Smooth muscle cell (in vitro differentiated cells): ENCODE measurements around the gene MKKS. TPM values are rescaled to one million over a fixed set of nuclear protein-coding genes. Genes with fewer than 3 reads are reported as not detected.
A peak's percentile ranks its signal among the peaks of the same experiment; 100 is the strongest.

ENCODE experiments used
- DNase-seq: peaks from one replicate; lab custom pipeline; 2025; ENCODE audit not compliant: unreplicated experiment; lab: John Stamatoyannopoulos, UW
- H2AFZ ChIP-seq: fragments of 200-600 bp; sonication (generic); 2 replicates; pipeline ENCODE4 v1.6.0; 2016; ENCODE audit warnings: antibody characterized with exemption, low read depth, mild to moderate bottlenecking
- H3F3A ChIP-seq: fragments of 200-600 bp; sonication (generic); 2 replicates; pipeline ENCODE4 v1.6.0; 2017; ENCODE audit warnings: antibody characterized with exemption, low read depth
- H3K27ac ChIP-seq: fragments of 200-600 bp; sonication (generic); 2 replicates; pipeline ENCODE4 v1.5.1; 2016; ENCODE audit warnings: low read depth, mild to moderate bottlenecking
- H3K27me3 ChIP-seq: fragments of 200-600 bp; sonication (generic); 2 replicates; pipeline ENCODE4 v1.6.1; 2016; ENCODE audit warnings: low read depth, mild to moderate bottlenecking
- H3K36me3 ChIP-seq: fragments of 200-600 bp; sonication (generic); 2 replicates; pipeline ENCODE4 v1.5.1; 2016; ENCODE audit warnings: low read depth
- H3K4me1 ChIP-seq: fragments of 200-600 bp; sonication (generic); 2 replicates; pipeline ENCODE4 v1.5.1; 2016; ENCODE audit warnings: low read depth
- H3K4me2 ChIP-seq: fragments of 200-600 bp; sonication (generic); 2 replicates; pipeline ENCODE4 v1.6.0; 2016; ENCODE audit warnings: mild to moderate bottlenecking
- H3K4me3 ChIP-seq: fragments of 200-600 bp; sonication (generic); 2 replicates; pipeline ENCODE4 v1.5.1; 2016; ENCODE audit warnings: mild to moderate bottlenecking
- H3K79me2 ChIP-seq: fragments of 200-600 bp; sonication (generic); 2 replicates; pipeline ENCODE4 v1.6.0; 2016; ENCODE audit warnings: low read depth, mild to moderate bottlenecking
- H3K9ac ChIP-seq: fragments of 200-600 bp; sonication (generic); 2 replicates; pipeline ENCODE4 v1.6.0; 2016; ENCODE audit warnings: low read depth
- H3K9me3 ChIP-seq: fragments of 200-600 bp; sonication (generic); replicated peaks from 2 replicates; pipeline ENCODE4 v1.5.1; 2016; ENCODE audit warnings: low read depth
- H4K20me1 ChIP-seq: fragments of 200-600 bp; sonication (generic); 2 replicates; pipeline ENCODE4 v1.6.0; 2016; ENCODE audit warnings: low read depth
- CTCF ChIP-seq: fragments of 200-600 bp; sonication (generic); IDR thresholded peaks from 2 replicates; pipeline ENCODE4 v1.5.1; 2017; ENCODE audit warnings: borderline replicate concordance, mild to moderate bottlenecking, antibody characterized with exemption; ENCODE audit not compliant: insufficient read depth, poor library complexity, severe bottlenecking
- WGBS: methylation state at CpG from one replicate; pipeline ENCODE4 v1.1.7; 2016; ENCODE audit warnings: low lambda C conversion rate; 5-methylcytosine and 5-hydroxymethylcytosine counted together
- polyA plus RNA-seq: library from polyadenylated mRNA; unstranded; fragments of >200 nt; fragmentation: Nextera tagmentation; extraction: Ambion mirVana; gene quantifications from 2 replicates; pipeline ENCODE4 v1.2.1, GENCODE V29; 2016
- total RNA-seq: library from RNA; depleted of rRNA; stranded (reverse); fragments of >200 nt; gene quantifications from 2 replicates; pipeline ENCODE4 v1.2.3, GENCODE V29; 2014

Gene MKKS
- total and polyA plus RNA-seq, 2 experiments from 2014 or later, result 15.6 to 19.8 TPM

- peak within 1 kb of the TSS; percentile 84 for H3K27ac ChIP-seq
- peak; percentile 43 for DNase-seq
- no peaks in the 10 kb centered on the region for H3K36me3 ChIP-seq
- no peaks in the 10 kb centered on the region for H4K20me1 ChIP-seq
- WGBS, result 2% methylated on average over 32 of the region's 32 CpGs
- H3K4me2 ChIP-seq, result peak within 1 kb of the TSS; percentile 86
- TF ChIP-seq CTCF, result no peak
- H3K9me3 ChIP-seq, result no peaks in the 10 kb centered on the region
- peak within 1 kb of the TSS; percentile 67 for H3K4me3 ChIP-seq
- H3K9ac ChIP-seq, result peak within 1 kb of the TSS; percentile 90
- no peaks in the 10 kb centered on the region for H3K27me3 ChIP-seq
- peak within 1 kb of the TSS; percentile 97 for H2AFZ ChIP-seq
- peaks cover 54% of the 10 kb centered on the region for H3K79me2 ChIP-seq
- H3K4me1 ChIP-seq, result peaks cover 20% of the 10 kb centered on the region
- no peaks in the 10 kb centered on the region for H3F3A ChIP-seq
Measured at GRCh38 chr20:10434832-10435812, 1.1 kb upstream of the MKKS start, which contains the start of gene SLX4IP. SLX4IP (plus strand) TSS chr20:10435305; CDS start chr20:10458205, 22,900 bp downstream.

- Histone ChIP-seq H3K4me3 (peak overlapping the region; percentile 67), H3K27ac (peak overlapping the region; percentile 84), H3K9me3 (no peaks in the 10 kb centered on the region), H3K27me3 (no peaks in the 10 kb centered on the region), H2AFZ (peak overlapping the region; percentile 97), H3K9ac (peak overlapping the region; percentile 90), H3K79me2 (peaks cover 54% of the 10 kb centered on the region), H3K4me1 (peaks cover 20% of the 10 kb centered on the region), H3K36me3 (no peaks in the 10 kb centered on the region), H3F3A (no peaks in the 10 kb centered on the region), H3K4me2 (peak overlapping the region; percentile 86), H4K20me1 (no peaks in the 10 kb centered on the region)
- DNase-seq, result peak; percentile 47
- TF ChIP-seq CTCF, result no peak
- WGBS, result 1% methylated on average over 17 of the region's 17 CpGs
Measured at GRCh38 chr20:10434467-10434831, 427 bp upstream of the MKKS start.

GRCh38 chr20:10433014-10433622 lies 904 bp downstream of the MKKS start:
- WGBS, result 42% methylated on average over 30 of the region's 30 CpGs
- H3K79me2 ChIP-seq, result peaks cover 51% of the 10 kb centered on the region
- H3F3A ChIP-seq, result peaks cover 3% of the 10 kb centered on the region

More at GRCh38 chr20:10433014-10433622, 904 bp downstream of the MKKS start:
- H3K27ac ChIP-seq, result no peak overlapping the region
- peak overlapping the region; percentile 86 for H3K4me2 ChIP-seq
- H3K36me3 ChIP-seq, result no peaks in the 10 kb centered on the region
- H3K9ac ChIP-seq, result peak overlapping the region; percentile 90
- H3K27me3 ChIP-seq, result no peaks in the 10 kb centered on the region
- peak overlapping the region; percentile 67 for H3K4me3 ChIP-seq
- peak overlapping the region; percentile 97 for H2AFZ ChIP-seq
- no peak for DNase-seq
- H4K20me1 ChIP-seq, result peaks cover 13% of the 10 kb centered on the region
- no peaks in the 10 kb centered on the region for H3K9me3 ChIP-seq
- H3K4me1 ChIP-seq, result peaks cover 20% of the 10 kb centered on the region
- no peak for TF ChIP-seq CTCF
